DMS153 (cell line): ENCODE measurements around the gene NOL6.
"Not testable (repeated sequence)": the region's sequence is repeated elsewhere in the genome, so short reads cannot be mapped to it uniquely, and the experiment has no call there.

ENCODE experiments used
- DNase-seq: peaks from one replicate; lab custom pipeline; 2025; lab: John Stamatoyannopoulos, UW

NOL6 gene

GRCh38 chr9:33473643-33474352 lies at the start of gene NOL6:
NOL6 (minus strand) TSS chr9:33473924; CDS start chr9:33473842, 82 bp downstream.
- peak; percentile 97 for DNase-seq

- not testable (repeated sequence) for DNase-seq
Measured at GRCh38 chr9:33521861-33522260, 48.1 kb upstream of the NOL6 start.

GRCh38 chr9:33517934-33518577 lies 44.3 kb upstream of the NOL6 start:
- DNase-seq = not testable (repeated sequence)

GRCh38 chr9:33517373-33517772 lies 43.6 kb upstream of the NOL6 start:
- no peak for DNase-seq

GRCh38 chr9:33516397-33516796 lies 42.7 kb upstream of the NOL6 start:
- peak; percentile 34 for DNase-seq

- DNase-seq = peak; percentile 58
Measured at GRCh38 chr9:33515342-33515995, 41.7 kb upstream of the NOL6 start.

- DNase-seq = not testable (repeated sequence)
Measured at GRCh38 chr9:33512535-33512934, 38.8 kb upstream of the NOL6 start.

GRCh38 chr9:33511184-33511517 lies 37.4 kb upstream of the NOL6 start:
- not testable (repeated sequence) for DNase-seq

- peak; percentile 28 for DNase-seq
Measured at GRCh38 chr9:33510262-33511183, 36.8 kb upstream of the NOL6 start.

GRCh38 chr9:33506626-33507370 lies 33.1 kb upstream of the NOL6 start:
- no peak for DNase-seq

GRCh38 chr9:33498387-33498786 lies 24.7 kb upstream of the NOL6 start:
- DNase-seq = no peak

- not testable (repeated sequence) for DNase-seq
Measured at GRCh38 chr9:33493819-33494218, 20.1 kb upstream of the NOL6 start.

- no peak for DNase-seq
Measured at GRCh38 chr9:33489066-33489465, 15.3 kb upstream of the NOL6 start.

GRCh38 chr9:33485312-33485711 lies 11.6 kb upstream of the NOL6 start:
- DNase-seq = not testable (repeated sequence)

- DNase-seq = no peak
Measured at GRCh38 chr9:33480976-33481375, 7.3 kb upstream of the NOL6 start.

GRCh38 chr9:33480106-33480505 lies 6.4 kb upstream of the NOL6 start:
- DNase-seq = no peak

- no peak for DNase-seq
Measured at GRCh38 chr9:33476503-33476902, 2.8 kb upstream of the NOL6 start.

GRCh38 chr9:33475357-33475756 lies 1.6 kb upstream of the NOL6 start:
- DNase-seq = no peak

- no peak for DNase-seq
Measured at GRCh38 chr9:33472881-33473615, 676 bp downstream of the NOL6 start.

- DNase-seq = no peak
Measured at GRCh38 chr9:33472171-33472880, 1.4 kb downstream of the NOL6 start.
